ENCODE measurements around the gene PIP5K1B.

GRCh38 chr9:68683433-68683832 lies 21.6 kb upstream of the PIP5K1B start:
- TF ChIP-seq CTCF (IDR thresholded peaks at IDR 0.05; ENCODE audit: borderline replicate concordance, extremely low read depth, low read length, poor library complexity, severe bottlenecking) (no peak), EZH2 (IDR thresholded peaks at IDR 0.05; ENCODE audit: borderline replicate concordance, low read depth, low read length, severe bottlenecking) (no peak)
